Stomach (tissue), 9 donors: ENCODE results near the gene DHX29. TPM values are rescaled to one million over a fixed set of nuclear protein-coding genes. Genes with fewer than 3 reads are reported as not detected.

ENCODE experiments used
- DNase-seq, 2 donors: peaks; one replicate each; pipeline versions ENCODE4 v3.0.0 to v3.0.0-alpha.2; 2013 to 2019
- H3K27ac ChIP-seq, 5 donors: fragments of 200-600 bp in 4 of 5; sonication (generic) in 4 of 5; one replicate each; pipeline ENCODE4 v1.5.1; 2013 to 2019; ENCODE audit warnings: mild to moderate bottlenecking in 1 of 5, moderate library complexity in 1 of 5
- H3K27me3 ChIP-seq, 3 donors: fragments of 200-600 bp; sonication (generic); one replicate each; pipeline ENCODE4 v1.5.1; 2017 to 2019; ENCODE audit warnings: mixed run types in 1 of 3
- H3K36me3 ChIP-seq, 4 donors: fragments of 200-600 bp; sonication (generic); 1 replicate in 3 of 4; 2 replicates in 1 of 4; pipeline ENCODE4 v1.5.1; 2016 to 2019
- H3K4me1 ChIP-seq, 4 donors: fragments of 200-600 bp; sonication (generic); one replicate each; pipeline ENCODE4 v1.5.1; 2016 to 2019
- H3K4me3 ChIP-seq, 4 donors: fragments of 200-600 bp; sonication (generic) in 3 of 4; one replicate each; pipeline ENCODE4 v1.5.1; 2016 to 2019; ENCODE audit warnings: mild to moderate bottlenecking in 1 of 4
- H3K9me3 ChIP-seq, 4 donors: fragments of 200-600 bp; sonication (generic); one replicate each; pipeline ENCODE4 v1.5.1; 2016 to 2019
- CTCF ChIP-seq, 7 experiments: fragments of 450-650 bp in 4 of 7; fragments of 200-600 bp in 3 of 7; sonication (generic) in 3 of 7; IDR thresholded peaks; one replicate each; pipeline ENCODE4 v1.5.1; 2016 to 2019; ENCODE audit warnings: antibody characterized with exemption in 7 of 7, control low read depth in 2 of 7, mild to moderate bottlenecking in 1 of 7
- EP300 ChIP-seq: sonication (generic); formaldehyde crosslinking; IDR thresholded peaks from one replicate; pipeline ENCODE4 v1.6.1; 2017; ENCODE audit warnings: antibody characterized with exemption
- POLR2A ChIP-seq, 4 donors: fragments of 450-650 bp; IDR thresholded peaks; one replicate each; pipeline ENCODE4 v1.6.1; 2016; ENCODE audit warnings: antibody characterized with exemption in 4 of 4, control low read depth in 2 of 4, mild to moderate bottlenecking in 1 of 4, moderate library complexity in 1 of 4
- POLR2AphosphoS5 ChIP-seq, 3 donors: sonication (generic); formaldehyde crosslinking; IDR thresholded peaks; one replicate each; pipeline ENCODE4 v1.6.1; 2016; ENCODE audit warnings: antibody characterized with exemption in 3 of 3
- WGBS, 5 donors: extraction: QIAGEN DNeasy Blood & Tissue Kit in 3 of 5; methylation state at CpG; one replicate each; pipeline versions ENCODE4 v1.1.5 to v1.1.7; 2013 to 2018; 5-methylcytosine and 5-hydroxymethylcytosine counted together
- intact Hi-C: fragments of 100-400 bp; cut with DNase I; formaldehyde crosslinking; loops from one replicate; pipeline ENCODE4 v1.15.1; 2023; ENCODE audit warnings: low total_unique reads
- polyA plus RNA-seq, 3 donors: library from polyadenylated mRNA; stranded (reverse); fragments of 200-250 nt; gene quantifications; one replicate each; pipeline ENCODE4 v1.2.3, GENCODE V29; 2013
- total RNA-seq, 5 donors: library from RNA; depleted of rRNA; stranded (reverse); fragments of >200 nt; gene quantifications; one replicate each; pipeline versions ENCODE4 v1.1.0 to v1.2.3, GENCODE V29; 2014 to 2016
- donor health status: healthy with polysubstance abuse.
- donor health status: Bipolar disorder and iron deficiency.
- donor health status: healthy.

DHX29 gene
- total and polyA plus RNA-seq, 8 donors: 4.3 to 54.5 (median 12.1) TPM

GRCh38 chr5:55218967-55219366 is 88.5 kb downstream of the DHX29 start:
- Histone ChIP-seq H3K36me3 (no peaks in the 10 kb centered on the region), H3K9me3 (no peaks in the 10 kb centered on the region), H3K4me1 (peaks cover 23 to 31% (median 26%) of the 10 kb centered on the region in 4 donors), H3K4me3 (no peak overlapping the region), H3K27ac (peak overlapping the region in 4 of 5 donors; percentile 70 to 80 (median 76)), H3K27me3 (peaks cover 0 to 68% (median 41%) of the 10 kb centered on the region in 3 donors)
- peak; percentile 95 to 97 for DNase-seq
- TF ChIP-seq POLR2AphosphoS5 (IDR thresholded peaks at IDR 0.05) (peak in 2 of 3 donors; percentile 66 to 88), POLR2A (IDR thresholded peaks at IDR 0.05) (no peak), EP300 (no peak), CTCF (IDR thresholded peaks at IDR 0.05) (peak in 1 of 7 experiments; percentile 6)
- intact Hi-C loops: no loop called here
- WGBS, 5 donors: 10 to 41% (median 26%) methylated on average over 4 of the region's 4 CpGs

GRCh38 chr5:55211184-55211874 is 96.2 kb downstream of the DHX29 start:
- intact Hi-C loops: no loop called here
- H3K4me1 ChIP-seq: no peaks in the 10 kb centered on the region
- H3K27me3 ChIP-seq: peaks cover 0 to 10% (median 0%) of the 10 kb centered on the region in 3 donors
- no peak for DNase-seq
- no peaks in the 10 kb centered on the region for H3K9me3 ChIP-seq
- 67 to 78% (median 74%) methylated on average over 2 of the region's 2 CpGs for WGBS, 5 donors
- H3K36me3 ChIP-seq: no peaks in the 10 kb centered on the region
- TF ChIP-seq POLR2A (IDR thresholded peaks at IDR 0.05): no peak
- no peak for TF ChIP-seq CTCF (IDR thresholded peaks at IDR 0.05)
- no peak for TF ChIP-seq POLR2AphosphoS5 (IDR thresholded peaks at IDR 0.05)
- no peak for TF ChIP-seq EP300
- H3K27ac ChIP-seq: no peak overlapping the region
- no peak overlapping the region for H3K4me3 ChIP-seq

Other genes with a start within 250 kb of the DHX29 start
- 1 to 10 TPM in 3 of 5 donors, not detected in 2; 1.8 to 9.9 (median 4.2) TPM for gene GZMA, start 205.0 kb downstream of the DHX29 start, total RNA-seq
- 1 to 10 TPM; 1.8 to 5.5 (median 3.4) TPM for gene GZMA, start 205.0 kb downstream of the DHX29 start, polyA plus RNA-seq
- gene GPX8, start 147.5 kb downstream of the DHX29 start, total RNA-seq: 10 to 100 TPM in 1 of 5 donors, 1 to 10 TPM in 2, under 1 TPM in 1, not detected in 1; 0.89 to 26.1 (median 1.6) TPM
- gene GPX8, start 147.5 kb downstream of the DHX29 start, polyA plus RNA-seq: 10 to 100 TPM in 1 of 3 donors, 1 to 10 TPM in 2; 4.3 to 11.5 (median 8.0) TPM
- not detected for gene CDC20B, start 134.5 kb downstream of the DHX29 start, total RNA-seq
- gene CDC20B, start 134.5 kb downstream of the DHX29 start, polyA plus RNA-seq: not detected
- gene MCIDAS, start 80.4 kb downstream of the DHX29 start, total RNA-seq: 1 to 10 TPM in 2 of 5 donors, not detected in 3; 4.1 to 4.6 TPM
- gene MCIDAS, start 80.4 kb downstream of the DHX29 start, polyA plus RNA-seq: 1 to 10 TPM in 1 of 3 donors, under 1 TPM in 2; 0.53 to 1.8 (median 0.62) TPM
- 10 to 100 TPM in 1 of 5 donors, 1 to 10 TPM in 2, under 1 TPM in 1, not detected in 1; 0.55 to 32.1 (median 4.5) TPM for gene CCNO, start 74.1 kb downstream of the DHX29 start, total RNA-seq
- 1 to 10 TPM; 6.4 to 8.5 (median 6.7) TPM for gene CCNO, start 74.1 kb downstream of the DHX29 start, polyA plus RNA-seq
- gene MTREX, start 295 bp upstream of the DHX29 start, total RNA-seq: 100 to 1,000 TPM in 2 of 5 donors, 10 to 100 TPM in 3; 24.6 to 138 (median 48.7) TPM
- gene MTREX, start 295 bp upstream of the DHX29 start, polyA plus RNA-seq: 10 to 100 TPM; 13.6 to 17.3 (median 14.7) TPM
- 100 to 1,000 TPM in 3 of 5 donors, 10 to 100 TPM in 2; 63.6 to 592 (median 175) TPM for gene PLPP1, start 227.3 kb upstream of the DHX29 start, total RNA-seq
- gene PLPP1, start 227.3 kb upstream of the DHX29 start, polyA plus RNA-seq: 10 to 100 TPM; 29.5 to 48.7 (median 32.4) TPM